Activated CD4-positive, alpha-beta T cell treated with anti-CD3 and anti-CD28 coated beads, Interleukin-2, amount 10 ng/mL, durations not matched to agents 7 days and 5 days (primary cell): ENCODE measurements around the gene APOB. TPM values are rescaled to one million over a fixed set of nuclear protein-coding genes. Genes with fewer than 3 reads are reported as not detected.
A peak's percentile ranks its signal among the peaks of the same experiment; 100 is the strongest.

Source experiments
- CTCF ChIA-PET: fragments of 350-600 bp; sonication (Branson Sonifier 250); formaldehyde crosslinking; loops from one replicate; lab custom pipeline; 2021; ENCODE audit warnings: antibody characterized with exemption; lab: Charles Lee
- POLR2A ChIA-PET: fragments of 350-600 bp; sonication (Branson Sonifier 250); formaldehyde crosslinking; loops from one replicate; lab custom pipeline; 2021; ENCODE audit warnings: antibody characterized with exemption; lab: Charles Lee
- DNase-seq: peaks from one replicate; pipeline ENCODE4 v3.0.0-alpha.2; 2020
- H3K27ac Mint-ChIP-seq: one replicate; pipeline ENCODE4 v1.8.0; 2021; ENCODE audit warnings: mild to moderate bottlenecking, moderate library complexity, mixed read lengths
- H3K27me3 Mint-ChIP-seq: one replicate; pipeline ENCODE4 v1.8.0; 2021; ENCODE audit warnings: mixed read lengths
- H3K36me3 Mint-ChIP-seq: one replicate; pipeline ENCODE4 v1.8.0; 2021; ENCODE audit warnings: low read depth, mixed read lengths
- H3K4me1 Mint-ChIP-seq: one replicate; pipeline ENCODE4 v1.8.0; 2021; ENCODE audit warnings: mixed read lengths
- H3K4me3 Mint-ChIP-seq: one replicate; pipeline ENCODE4 v1.8.0; 2021; ENCODE audit warnings: mild to moderate bottlenecking, moderate library complexity, mixed read lengths
- H3K9me3 Mint-ChIP-seq: one replicate; pipeline ENCODE4 v1.8.0; 2021; ENCODE audit warnings: mixed read lengths
- total RNA-seq, 2 experiments: library from RNA; stranded (reverse); gene quantifications; one replicate each; pipeline ENCODE4 v1.2.3, GENCODE V29; 2021

The APOB gene
- total RNA-seq, 2 experiments from 2014 or later = not detected

DNA sequence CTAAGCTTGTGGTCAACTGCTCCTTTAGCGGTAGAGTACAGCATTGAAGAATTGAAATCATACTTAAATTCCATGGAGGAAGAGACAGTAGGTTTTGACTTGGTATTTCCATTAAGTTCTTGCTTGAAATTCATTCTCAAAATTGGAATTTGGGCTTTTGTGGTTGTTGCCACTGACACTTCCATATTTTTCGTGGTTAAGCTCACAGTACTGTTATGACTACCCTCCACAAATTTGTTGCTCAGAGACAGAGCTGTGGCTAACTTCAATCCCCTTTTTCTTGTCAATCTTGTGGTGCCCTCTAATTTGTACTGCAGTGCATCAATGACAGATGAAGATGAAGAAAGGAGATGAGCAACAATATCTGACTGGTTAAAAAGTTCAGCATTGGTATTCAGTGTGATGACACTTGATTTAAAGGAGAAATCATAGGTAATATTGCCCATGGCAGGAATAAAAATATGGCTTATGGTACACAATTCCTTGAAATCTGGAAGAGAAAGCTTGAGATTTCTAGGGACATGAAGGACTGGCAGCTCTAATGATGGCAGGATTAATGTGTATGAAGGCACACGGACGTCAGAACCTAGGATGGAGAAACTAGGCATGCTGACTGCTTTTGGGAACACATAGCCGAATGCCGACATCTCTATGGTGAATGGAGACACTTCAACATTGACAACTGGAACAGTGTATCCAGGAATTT lies 37.3 kb downstream of the APOB start:
- Mint-ChIP-seq H3K4me3 (no peak overlapping the region), H3K27me3 (peaks cover 2% of the 10 kb centered on the region), H3K4me1 (no peaks in the 10 kb centered on the region), H3K27ac (no peak overlapping the region), H3K36me3 (no peaks in the 10 kb centered on the region), H3K9me3 (no peaks in the 10 kb centered on the region)
- POLR2A ChIA-PET = no interaction called here
- DNase-seq = no peak
- CTCF ChIA-PET = interaction anchor here (0.7 to 1.1 kb wide), 2 partner anchors 14 to 43 kb away, joined by 3 read pairs; no protein-coding TSS in a partner anchor

DNA sequence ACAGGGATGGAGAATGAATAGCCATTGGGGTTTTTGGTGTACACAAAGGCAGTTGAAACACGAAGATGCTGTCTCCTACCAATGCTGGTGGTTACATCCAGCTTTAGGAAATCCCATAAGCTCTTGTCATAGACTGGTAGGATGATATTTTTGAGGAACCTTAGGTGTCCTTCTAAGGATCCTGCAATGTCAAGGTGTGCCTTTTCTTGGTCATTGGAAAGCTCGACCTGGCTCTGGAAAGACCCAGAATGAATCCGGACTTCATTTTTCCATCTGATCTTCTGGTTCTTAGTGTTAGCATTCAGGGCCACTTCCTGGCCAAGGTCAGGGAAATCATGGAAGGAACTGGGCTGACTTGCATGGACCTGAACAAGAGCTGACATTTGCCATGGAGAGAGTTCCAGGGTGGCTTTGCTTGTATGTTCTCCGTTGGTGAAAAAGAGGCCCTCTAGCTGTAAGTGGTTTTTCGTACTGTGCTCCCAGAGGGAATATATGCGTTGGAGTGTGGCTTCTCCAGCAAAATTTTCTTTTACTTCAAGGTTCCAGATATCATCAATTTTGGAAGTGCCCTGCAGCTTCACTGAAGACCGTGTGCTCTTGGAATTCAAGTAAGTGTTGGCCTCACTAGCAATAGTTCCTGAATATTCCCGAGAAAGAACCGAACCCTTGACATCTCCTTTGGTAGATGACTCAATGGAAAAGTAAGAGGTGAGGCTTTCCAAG lies 38.0 kb downstream of the APOB start:
- no peaks in the 10 kb centered on the region for H3K9me3 Mint-ChIP-seq
- H3K4me3 Mint-ChIP-seq = no peak overlapping the region
- no peak for DNase-seq
- peaks cover 2% of the 10 kb centered on the region for H3K27me3 Mint-ChIP-seq
- no peaks in the 10 kb centered on the region for H3K36me3 Mint-ChIP-seq
- no peaks in the 10 kb centered on the region for H3K4me1 Mint-ChIP-seq
- H3K27ac Mint-ChIP-seq = no peak overlapping the region
- ChIA-PET CTCF (no interaction called here), POLR2A (no interaction called here)

DNA sequence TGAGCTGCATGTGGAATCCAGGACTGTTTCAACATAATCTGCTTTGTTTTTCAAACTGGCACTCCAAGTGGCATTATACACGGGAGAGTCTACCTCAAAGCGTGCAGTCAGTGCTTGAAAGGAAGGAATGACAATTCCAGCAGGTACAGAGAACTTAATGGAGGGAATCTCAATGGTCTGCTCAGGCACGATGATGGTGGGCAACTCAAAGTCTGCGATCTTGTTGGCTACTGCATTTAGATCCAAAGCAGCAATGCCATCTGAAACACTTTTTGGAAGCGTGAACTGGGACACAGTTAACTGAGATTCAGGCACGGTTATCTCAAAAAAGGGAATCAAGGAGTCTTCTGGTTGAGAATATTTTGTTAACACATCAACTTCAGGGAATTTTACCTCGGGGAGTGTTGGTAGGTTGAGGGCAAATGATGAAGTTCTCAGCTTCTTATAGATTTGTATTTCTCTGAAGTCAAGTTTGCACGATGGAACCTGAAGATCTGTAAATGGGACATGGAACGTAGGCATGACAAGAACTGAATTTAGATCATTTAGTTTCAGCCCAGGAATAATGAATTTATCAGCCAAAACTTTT lies 38.7 kb downstream of the APOB start:
- POLR2A ChIA-PET = no interaction called here
- Mint-ChIP-seq H3K36me3 (no peaks in the 10 kb centered on the region), H3K4me1 (no peaks in the 10 kb centered on the region), H3K27ac (no peak overlapping the region), H3K4me3 (no peak overlapping the region), H3K9me3 (no peaks in the 10 kb centered on the region), H3K27me3 (peaks cover 2% of the 10 kb centered on the region)
- no peak for DNase-seq
- CTCF ChIA-PET = no interaction called here

DNA sequence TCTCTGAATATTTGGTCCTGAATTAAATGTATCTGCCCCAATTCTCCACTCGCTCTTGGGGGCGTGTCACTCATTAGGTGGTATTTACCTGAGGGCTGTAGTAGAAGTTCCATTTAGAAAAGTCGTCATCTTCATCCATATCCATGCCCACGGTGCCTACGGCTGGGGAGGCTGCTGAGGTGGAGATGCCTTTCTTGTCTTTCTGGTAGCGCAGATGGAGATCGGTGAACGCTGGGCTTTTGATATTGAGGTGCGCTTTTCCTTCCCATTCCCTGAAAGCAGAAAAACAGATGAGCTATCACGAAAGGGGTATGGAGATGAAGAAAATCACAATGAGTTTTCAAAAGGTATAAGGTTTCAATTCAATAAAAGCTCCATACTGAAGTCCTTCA lies 39.7 kb downstream of the APOB start:
- no peaks in the 10 kb centered on the region for H3K9me3 Mint-ChIP-seq
- no peak for DNase-seq
- no peak overlapping the region for H3K4me3 Mint-ChIP-seq
- CTCF ChIA-PET = no interaction called here
- POLR2A ChIA-PET = no interaction called here
- H3K27me3 Mint-ChIP-seq = peaks cover 2% of the 10 kb centered on the region
- H3K36me3 Mint-ChIP-seq = no peaks in the 10 kb centered on the region
- no peak overlapping the region for H3K27ac Mint-ChIP-seq
- no peaks in the 10 kb centered on the region for H3K4me1 Mint-ChIP-seq

DNA sequence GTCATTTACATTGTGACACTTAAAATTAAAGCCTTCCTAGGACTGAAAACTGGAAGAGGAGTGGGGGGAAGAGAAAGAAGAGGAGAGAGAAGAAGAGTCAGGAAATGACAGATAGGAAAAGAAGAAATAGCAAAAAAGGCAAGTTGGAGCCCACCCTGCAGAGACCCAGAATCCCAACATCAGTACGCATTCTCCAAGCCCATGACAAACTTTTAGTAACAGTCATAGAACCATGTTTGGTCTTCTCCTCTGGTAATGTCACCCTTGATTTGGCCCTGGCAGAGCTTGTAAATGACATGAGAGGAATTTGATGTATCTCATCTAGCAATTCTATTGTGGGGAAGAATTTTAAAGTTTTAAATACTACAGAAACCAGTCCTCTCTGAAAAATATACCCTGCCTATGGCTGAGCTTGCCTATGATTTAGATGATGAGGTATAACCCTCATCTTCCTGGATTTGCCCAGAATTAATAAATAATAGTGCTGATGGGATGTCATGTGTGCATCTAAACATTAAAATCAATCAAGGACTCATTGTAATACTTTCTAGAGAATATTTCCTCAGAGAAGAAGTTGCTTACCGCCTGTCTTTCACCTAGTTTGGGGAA lies 40.2 kb downstream of the APOB start:
- Mint-ChIP-seq H3K36me3 (no peaks in the 10 kb centered on the region), H3K4me1 (no peaks in the 10 kb centered on the region), H3K4me3 (no peak overlapping the region), H3K27ac (no peak overlapping the region), H3K27me3 (peaks cover 2% of the 10 kb centered on the region), H3K9me3 (no peaks in the 10 kb centered on the region)
- CTCF ChIA-PET = no interaction called here
- no peak for DNase-seq
- POLR2A ChIA-PET = no interaction called here

DNA sequence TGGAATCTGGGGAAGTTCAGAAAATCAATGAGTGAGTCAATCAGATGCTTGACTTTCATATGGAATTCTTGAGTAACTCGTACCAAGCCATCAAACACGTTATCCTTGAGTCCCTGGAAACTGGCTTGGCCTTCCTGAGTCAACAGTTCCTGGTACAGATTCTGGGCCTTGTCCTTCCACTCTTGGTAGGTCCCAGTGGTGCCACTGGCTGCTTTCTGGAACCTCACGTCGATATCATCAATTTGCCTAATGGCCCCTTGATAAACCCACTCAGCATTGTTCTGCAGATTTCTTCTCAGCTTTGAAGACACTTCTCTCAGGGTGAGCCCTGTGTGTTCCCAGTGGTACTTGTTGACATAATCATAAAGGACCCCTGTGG lies 41.1 kb downstream of the APOB start:
- H3K4me3 Mint-ChIP-seq = no peak overlapping the region
- H3K9me3 Mint-ChIP-seq = no peaks in the 10 kb centered on the region
- peaks cover 2% of the 10 kb centered on the region for H3K27me3 Mint-ChIP-seq
- ChIA-PET POLR2A (no interaction called here), CTCF (no interaction called here)
- no peaks in the 10 kb centered on the region for H3K36me3 Mint-ChIP-seq
- no peak overlapping the region for H3K27ac Mint-ChIP-seq
- no peaks in the 10 kb centered on the region for H3K4me1 Mint-ChIP-seq
- no peak for DNase-seq

DNA sequence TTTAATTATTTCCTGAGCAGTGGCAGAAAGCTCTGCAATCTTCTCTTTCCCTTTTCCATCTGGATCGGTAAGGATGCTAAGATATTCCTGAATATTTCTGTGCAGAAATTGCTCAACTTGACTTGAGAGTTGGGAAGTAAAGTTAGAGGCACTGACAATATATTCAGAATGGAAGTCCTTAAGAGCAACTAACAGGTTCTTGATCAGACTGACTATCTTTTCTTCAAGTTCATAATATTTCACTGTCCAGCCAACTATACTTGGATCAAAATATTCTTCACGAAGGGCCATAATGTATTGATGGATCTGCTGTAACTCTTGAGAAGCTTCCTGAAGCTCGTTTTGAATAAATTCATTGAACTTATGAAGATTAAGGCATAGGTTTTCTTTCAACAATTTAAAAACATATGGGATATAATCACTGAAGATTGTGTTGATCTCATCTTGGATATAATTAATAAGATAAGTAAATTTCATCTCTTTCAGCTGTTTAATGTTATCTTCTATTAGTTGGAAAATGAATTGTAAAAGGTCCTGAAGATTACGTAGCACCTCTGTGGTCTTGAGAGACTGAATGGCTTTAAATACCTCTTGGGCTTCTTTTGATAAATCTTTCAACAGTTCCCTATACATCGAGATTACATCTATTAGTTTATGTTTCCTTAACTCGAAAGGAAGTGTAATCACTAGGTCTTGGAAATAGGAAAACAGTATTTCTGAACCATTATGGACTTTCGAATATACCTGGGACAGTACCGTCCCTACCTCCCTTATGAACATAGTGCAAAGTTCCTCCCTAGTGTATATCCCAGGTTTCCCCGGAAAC lies 41.7 kb downstream of the APOB start:
- ChIA-PET POLR2A (no interaction called here), CTCF (no interaction called here)
- DNase-seq = no peak
- no peaks in the 10 kb centered on the region for H3K4me1 Mint-ChIP-seq
- peaks cover 2% of the 10 kb centered on the region for H3K27me3 Mint-ChIP-seq
- H3K27ac Mint-ChIP-seq = no peak overlapping the region
- no peak overlapping the region for H3K4me3 Mint-ChIP-seq
- no peaks in the 10 kb centered on the region for H3K36me3 Mint-ChIP-seq
- no peaks in the 10 kb centered on the region for H3K9me3 Mint-ChIP-seq

DNA sequence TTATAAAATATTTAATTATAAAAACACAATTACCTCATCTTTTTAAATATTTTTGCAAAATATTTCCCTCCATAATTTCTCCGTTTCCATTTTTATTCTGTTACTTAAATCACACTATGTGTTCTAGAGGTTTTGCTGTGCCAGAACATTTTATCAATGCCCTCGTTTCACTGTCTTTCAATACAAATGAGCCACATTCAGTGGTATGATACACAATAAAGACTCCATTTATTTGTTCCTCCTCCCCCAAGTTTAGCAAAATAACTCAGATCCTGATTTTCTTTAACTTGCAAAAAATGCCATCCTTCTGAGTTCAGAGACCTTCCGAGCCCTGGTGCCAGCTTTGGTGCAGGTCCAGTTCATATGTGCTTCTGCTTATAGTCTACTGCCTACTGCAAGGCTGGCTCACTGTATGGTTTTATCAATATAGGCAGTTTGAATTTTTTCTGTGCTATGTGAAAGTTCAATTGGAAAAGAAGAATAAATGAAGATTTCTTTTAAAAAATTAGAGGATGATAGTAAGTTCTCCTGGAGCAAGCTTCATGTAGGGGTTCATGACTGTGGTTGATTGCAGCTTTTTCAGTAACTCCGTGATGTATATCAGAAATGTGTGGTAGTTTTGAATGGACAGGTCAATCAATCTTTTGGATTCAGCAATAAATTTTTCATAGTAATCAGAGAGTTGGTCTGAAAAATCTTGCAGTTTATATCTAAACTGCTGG lies 42.5 kb downstream of the APOB start:
- no peaks in the 10 kb centered on the region for H3K9me3 Mint-ChIP-seq
- no peaks in the 10 kb centered on the region for H3K4me1 Mint-ChIP-seq
- H3K4me3 Mint-ChIP-seq = no peak overlapping the region
- no peaks in the 10 kb centered on the region for H3K36me3 Mint-ChIP-seq
- no peak overlapping the region for H3K27ac Mint-ChIP-seq
- no peak for DNase-seq
- H3K27me3 Mint-ChIP-seq = no peaks in the 10 kb centered on the region
- CTCF ChIA-PET = no interaction called here
- POLR2A ChIA-PET = no interaction called here

DNA sequence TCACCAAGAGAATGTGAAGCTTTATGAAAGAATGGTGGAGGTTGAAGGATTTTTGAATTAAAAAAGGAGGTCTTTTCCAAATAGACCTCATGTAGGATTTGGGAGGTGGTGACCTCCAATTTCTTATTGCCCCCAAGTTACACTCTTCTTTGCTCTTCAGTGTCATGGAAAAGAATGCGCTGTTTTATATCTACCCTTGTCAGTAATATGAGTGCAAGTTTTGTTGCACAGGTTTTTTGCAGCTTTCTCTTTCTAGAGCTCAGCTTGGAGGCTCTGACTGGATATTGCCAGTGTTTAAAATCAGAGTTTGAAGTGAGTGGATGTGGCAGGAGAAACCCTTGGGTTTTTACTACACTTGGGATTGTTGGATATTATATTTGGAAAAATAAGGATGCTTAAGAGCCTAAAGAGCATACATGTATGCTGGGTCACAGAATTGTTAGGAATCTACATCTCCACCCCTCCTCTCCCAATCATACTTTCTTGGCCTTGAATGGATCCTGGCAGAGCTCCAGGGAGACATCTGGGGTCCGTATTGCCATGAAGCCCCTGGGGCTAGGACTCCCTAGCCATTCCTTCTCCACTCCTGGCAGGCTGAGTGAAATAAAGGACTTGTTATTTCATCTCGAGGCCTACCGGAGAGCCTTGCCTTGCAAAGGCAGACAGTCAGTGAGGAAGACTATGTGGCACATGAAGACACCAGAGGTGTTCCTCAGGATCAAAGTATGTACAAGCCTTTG lies 43.8 kb downstream of the APOB start:
- H3K9me3 Mint-ChIP-seq = no peaks in the 10 kb centered on the region
- peak; percentile 7 for DNase-seq
- no peaks in the 10 kb centered on the region for H3K36me3 Mint-ChIP-seq
- H3K4me3 Mint-ChIP-seq = no peak overlapping the region
- H3K4me1 Mint-ChIP-seq = no peaks in the 10 kb centered on the region
- H3K27ac Mint-ChIP-seq = no peak overlapping the region
- CTCF ChIA-PET = no interaction called here
- POLR2A ChIA-PET = no interaction called here
- no peaks in the 10 kb centered on the region for H3K27me3 Mint-ChIP-seq

DNA sequence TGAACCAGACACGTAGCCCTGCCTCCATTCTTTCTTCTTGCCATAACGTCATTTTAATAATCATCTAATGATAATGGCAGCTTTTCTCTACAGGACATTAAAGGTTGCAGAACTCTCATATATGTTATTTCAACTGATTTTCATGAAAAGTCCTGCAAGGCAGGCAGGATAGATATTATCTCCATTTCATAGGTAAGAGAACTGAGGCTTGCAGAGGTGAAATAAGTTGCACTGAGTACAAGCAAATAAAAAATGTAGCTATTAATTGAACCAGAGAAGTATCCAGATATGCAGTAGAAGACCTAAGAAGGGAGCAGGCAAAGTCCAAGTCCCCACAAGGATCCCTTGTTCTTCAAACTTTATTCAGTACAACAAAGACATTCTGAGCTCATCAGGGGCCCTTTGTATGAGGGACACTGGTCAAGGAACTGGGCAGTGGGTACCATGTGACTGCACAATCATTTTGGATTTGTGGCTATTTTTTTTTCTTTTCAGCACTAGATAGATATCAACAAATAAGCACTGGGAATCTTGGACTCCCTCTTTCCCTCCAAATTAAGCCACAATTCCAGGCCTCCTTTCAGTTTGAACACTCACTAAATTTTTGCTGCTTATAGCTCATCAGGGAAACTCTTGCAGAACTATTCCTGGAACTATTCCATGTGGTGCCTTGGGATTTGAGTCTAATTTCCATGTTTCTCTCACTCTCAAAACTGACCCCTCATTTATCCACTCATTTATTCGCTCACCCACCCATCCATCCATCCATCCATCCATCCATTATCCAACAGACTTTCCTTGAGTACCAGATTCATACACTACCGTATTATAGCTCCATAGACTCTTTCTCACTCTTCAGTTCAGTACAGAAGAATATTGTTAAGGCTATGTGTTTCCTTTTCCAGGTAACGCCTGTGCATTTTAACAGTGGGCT lies 44.6 kb downstream of the APOB start:
- Mint-ChIP-seq H3K9me3 (no peaks in the 10 kb centered on the region), H3K4me3 (no peak overlapping the region), H3K27me3 (no peaks in the 10 kb centered on the region), H3K4me1 (no peaks in the 10 kb centered on the region), H3K27ac (no peak overlapping the region), H3K36me3 (no peaks in the 10 kb centered on the region)
- ChIA-PET CTCF (no interaction called here), POLR2A (interaction anchor here (0.7 kb wide), 1 partner anchor 315 kb away, joined by 3 read pairs; no protein-coding TSS in a partner anchor)
- DNase-seq = no peak
